HCT116 (cell line): ENCODE results near the gene ANKRD13D.

Experiments used
- EZH2 ChIP-seq: fragments of 200-600 bp; sonication (generic); IDR thresholded peaks from 2 replicates; pipeline ENCODE4 v1.6.1; 2017; ENCODE audit warnings: antibody characterized with exemption, mixed run types
- EZH2phosphoT487 ChIP-seq: fragments of 200-600 bp; IDR thresholded peaks from 2 replicates; pipeline ENCODE4 v1.6.1; 2018; ENCODE audit warnings: antibody characterized with exemption, borderline replicate concordance
- POLR2A ChIP-seq: IDR thresholded peaks from 2 replicates; pipeline ENCODE4 v1.7.0; 2011; ENCODE audit warnings: borderline replicate concordance; ENCODE audit not compliant: insufficient read depth, insufficient read length; ENCODE audit errors: extremely low read depth
- TF ChIP-seq, protein P1 (sequence below), 3 experiments: fragments of 200-600 bp in 1 of 3; sonication (generic) in 1 of 3; IDR thresholded peaks in 2 of 3; conservative IDR thresholded peaks in 1 of 3; 2 replicates each; pipeline ENCODE4 v1.5.1; 2012 to 2017; ENCODE audit warnings: low read depth in 2 of 3, low read length in 2 of 3, antibody characterized with exemption in 1 of 3, borderline replicate concordance in 1 of 3, control low read depth in 1 of 3, mild to moderate bottlenecking in 1 of 3, mixed read lengths in 1 of 3, mixed run types in 1 of 3, moderate library complexity in 1 of 3; ENCODE audit not compliant: insufficient read depth in 1 of 3

DNA sequence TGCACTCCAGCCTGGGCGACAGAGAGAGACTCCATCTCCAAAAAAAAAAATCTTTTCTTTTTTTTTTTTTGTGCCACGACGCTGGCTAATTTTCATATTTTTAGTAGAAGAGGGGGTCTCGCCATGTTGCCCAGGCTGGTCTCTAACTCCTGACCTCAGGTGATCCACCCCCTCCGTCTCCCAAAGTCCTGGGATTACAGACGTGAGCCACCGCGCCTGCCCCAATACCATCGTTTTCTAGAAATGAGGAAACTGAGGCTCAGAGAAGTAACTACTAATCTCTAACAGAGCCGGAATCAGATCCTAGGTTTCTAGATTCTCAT, 27.7 kb downstream of the ANKRD13D start:
- TF ChIP-seq EZH2phosphoT487 (no peak), EZH2 (no peak), POLR2A (no peak)
- TF ChIP-seq, protein P1, sequence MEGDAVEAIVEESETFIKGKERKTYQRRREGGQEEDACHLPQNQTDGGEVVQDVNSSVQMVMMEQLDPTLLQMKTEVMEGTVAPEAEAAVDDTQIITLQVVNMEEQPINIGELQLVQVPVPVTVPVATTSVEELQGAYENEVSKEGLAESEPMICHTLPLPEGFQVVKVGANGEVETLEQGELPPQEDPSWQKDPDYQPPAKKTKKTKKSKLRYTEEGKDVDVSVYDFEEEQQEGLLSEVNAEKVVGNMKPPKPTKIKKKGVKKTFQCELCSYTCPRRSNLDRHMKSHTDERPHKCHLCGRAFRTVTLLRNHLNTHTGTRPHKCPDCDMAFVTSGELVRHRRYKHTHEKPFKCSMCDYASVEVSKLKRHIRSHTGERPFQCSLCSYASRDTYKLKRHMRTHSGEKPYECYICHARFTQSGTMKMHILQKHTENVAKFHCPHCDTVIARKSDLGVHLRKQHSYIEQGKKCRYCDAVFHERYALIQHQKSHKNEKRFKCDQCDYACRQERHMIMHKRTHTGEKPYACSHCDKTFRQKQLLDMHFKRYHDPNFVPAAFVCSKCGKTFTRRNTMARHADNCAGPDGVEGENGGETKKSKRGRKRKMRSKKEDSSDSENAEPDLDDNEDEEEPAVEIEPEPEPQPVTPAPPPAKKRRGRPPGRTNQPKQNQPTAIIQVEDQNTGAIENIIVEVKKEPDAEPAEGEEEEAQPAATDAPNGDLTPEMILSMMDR (IDR thresholded peaks at IDR 0.05 in 2 of 3, conservative IDR thresholded peaks at IDR 0.05 in 1 of 3; ENCODE audit: borderline replicate concordance in 1 of 3, insufficient read depth in 1 of 3, low read depth in 2 of 3, low read length in 2 of 3) = no peak
